IPS-15b (cell line): ENCODE data around the gene CDK10.

Source experiments
- H3K27me3 ChIP-seq: one replicate; pipeline ENCODE4 v1.6.1; 2013; ENCODE audit warnings: low read length; ENCODE audit not compliant: control insufficient read depth, insufficient read depth
- H3K36me3 ChIP-seq: one replicate; pipeline ENCODE4 v1.6.1; 2013; ENCODE audit warnings: low read length; ENCODE audit not compliant: control insufficient read depth, insufficient read depth
- H3K4me1 ChIP-seq: one replicate; pipeline ENCODE4 v1.6.1; 2013; ENCODE audit warnings: mild to moderate bottlenecking, low read length; ENCODE audit not compliant: control insufficient read depth, insufficient read depth
- H3K4me3 ChIP-seq: one replicate; pipeline ENCODE4 v1.5.1; 2013; ENCODE audit warnings: low read depth, low read length
- H3K9ac ChIP-seq: one replicate; pipeline ENCODE4 v1.6.1; 2013; ENCODE audit warnings: low read depth, mild to moderate bottlenecking, low read length
- H3K9me3 ChIP-seq: one replicate; pipeline ENCODE4 v1.6.1; 2013; ENCODE audit warnings: mild to moderate bottlenecking, low read length; ENCODE audit not compliant: control insufficient read depth, insufficient read depth

The CDK10 gene, protein sequence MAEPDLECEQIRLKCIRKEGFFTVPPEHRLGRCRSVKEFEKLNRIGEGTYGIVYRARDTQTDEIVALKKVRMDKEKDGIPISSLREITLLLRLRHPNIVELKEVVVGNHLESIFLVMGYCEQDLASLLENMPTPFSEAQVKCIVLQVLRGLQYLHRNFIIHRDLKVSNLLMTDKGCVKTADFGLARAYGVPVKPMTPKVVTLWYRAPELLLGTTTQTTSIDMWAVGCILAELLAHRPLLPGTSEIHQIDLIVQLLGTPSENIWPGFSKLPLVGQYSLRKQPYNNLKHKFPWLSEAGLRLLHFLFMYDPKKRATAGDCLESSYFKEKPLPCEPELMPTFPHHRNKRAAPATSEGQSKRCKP

DNA sequence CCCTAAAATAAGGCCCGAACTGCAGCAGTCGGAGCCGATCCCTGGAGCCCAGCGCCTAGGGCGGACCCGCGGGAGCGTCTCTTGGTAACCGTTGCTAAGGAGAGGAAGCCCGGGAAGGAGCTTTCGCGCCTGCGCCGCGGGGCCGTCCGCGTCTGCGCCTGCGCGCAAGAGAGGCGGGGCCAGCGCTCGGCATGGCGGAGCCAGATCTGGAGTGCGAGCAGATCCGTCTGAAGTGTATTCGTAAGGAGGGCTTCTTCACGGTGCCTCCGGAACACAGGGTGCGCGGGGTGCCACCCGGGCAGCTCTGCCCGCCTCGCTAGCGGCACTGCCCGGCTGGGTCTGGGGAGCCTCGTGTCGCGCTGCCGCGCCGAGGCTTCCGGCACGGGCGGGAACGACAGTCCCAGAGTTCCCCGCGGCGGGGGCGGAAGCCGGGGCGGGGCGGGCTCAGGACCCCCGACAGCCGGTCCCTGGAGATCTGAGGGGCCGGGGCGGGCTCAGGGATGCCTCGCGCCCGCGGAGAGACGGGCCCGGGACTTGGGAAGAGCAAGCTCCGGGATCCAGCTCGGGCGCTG is at the start of gene CDK10:
Gene CDK10, plus strand, starts transcription at position 170 of the 572 bp plus-strand sequence. Its CDS starts 22 bp downstream, at position 192.
- Histone ChIP-seq H3K4me3 (peak within 1 kb of the TSS; percentile 87), H3K9me3 (peaks cover 2% of the 10 kb centered on the region), H3K4me1 (peaks cover 4% of the 10 kb centered on the region), H3K36me3 (peaks cover 22% of the 10 kb centered on the region), H3K27me3 (no peaks in the 10 kb centered on the region), H3K9ac (peak within 1 kb of the TSS; percentile 60)

GRCh38 chr16:89637379-89637778 is 49.1 kb upstream of the CDK10 start:
- H3K9me3 ChIP-seq = no peaks in the 10 kb centered on the region
- no peaks in the 10 kb centered on the region for H3K4me1 ChIP-seq
- H3K9ac ChIP-seq = no peak overlapping the region
- no peaks in the 10 kb centered on the region for H3K36me3 ChIP-seq
- peaks cover 6% of the 10 kb centered on the region for H3K27me3 ChIP-seq
- no peak overlapping the region for H3K4me3 ChIP-seq

GRCh38 chr16:89638455-89638854 is 48.0 kb upstream of the CDK10 start:
- H3K4me3 ChIP-seq = no peak overlapping the region
- no peak overlapping the region for H3K9ac ChIP-seq
- no peaks in the 10 kb centered on the region for H3K36me3 ChIP-seq
- peaks cover 5% of the 10 kb centered on the region for H3K27me3 ChIP-seq
- no peaks in the 10 kb centered on the region for H3K9me3 ChIP-seq
- H3K4me1 ChIP-seq = no peaks in the 10 kb centered on the region

DNA sequence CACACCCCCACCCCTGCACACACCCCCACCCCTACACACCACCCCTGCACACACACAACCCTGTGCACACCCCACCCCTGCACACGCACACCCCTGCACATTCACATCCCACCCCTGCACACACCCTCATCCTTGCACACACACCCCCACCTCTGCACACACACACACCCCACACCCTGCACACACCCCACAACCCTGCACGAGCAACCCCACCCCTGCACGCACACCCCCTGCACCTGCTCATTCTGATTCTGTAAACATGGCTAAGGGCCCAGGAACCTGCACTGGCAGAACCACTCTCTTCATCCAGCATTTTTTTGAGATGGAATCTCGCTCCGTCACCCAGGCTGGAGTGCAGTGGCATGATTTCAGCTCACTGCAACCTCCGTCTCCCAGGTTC is 47.1 kb upstream of the CDK10 start:
- H3K4me1 ChIP-seq = no peaks in the 10 kb centered on the region
- H3K36me3 ChIP-seq = peaks cover 5% of the 10 kb centered on the region
- no peak overlapping the region for H3K9ac ChIP-seq
- H3K27me3 ChIP-seq = peaks cover 3% of the 10 kb centered on the region
- H3K9me3 ChIP-seq = no peaks in the 10 kb centered on the region
- H3K4me3 ChIP-seq = no peak overlapping the region

DNA sequence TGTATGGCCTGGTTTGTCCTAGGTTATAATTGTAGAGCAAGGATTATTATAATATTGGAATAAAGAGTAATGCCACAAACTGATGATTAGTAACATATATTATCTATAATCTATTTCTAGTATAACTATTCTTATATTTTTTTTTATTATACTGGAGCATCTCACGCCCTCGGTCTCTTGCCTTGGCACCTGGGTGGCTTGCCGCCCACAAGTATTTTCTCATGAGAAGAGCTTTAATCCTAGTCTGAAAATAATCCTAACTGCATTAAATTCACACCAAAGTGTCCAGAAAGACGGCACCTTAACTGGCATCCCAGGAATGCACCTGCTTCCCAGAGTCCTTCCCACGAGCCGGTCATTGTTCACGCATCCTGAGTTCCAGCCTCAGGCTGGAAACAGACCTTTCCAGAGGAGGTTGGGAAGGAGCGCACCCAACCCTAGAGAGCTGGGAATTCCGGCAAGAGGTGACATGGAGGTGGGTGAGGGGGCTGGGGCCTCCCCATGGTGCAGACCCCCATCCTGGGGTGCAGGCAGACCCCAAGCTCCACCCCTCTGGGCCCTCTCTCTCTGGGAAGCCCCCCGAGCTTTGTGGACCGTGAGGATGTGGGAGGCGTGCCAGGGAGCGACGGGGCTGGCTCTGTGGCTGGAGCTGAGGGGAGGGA is 44.9 kb upstream of the CDK10 start:
- H3K9ac ChIP-seq = no peak overlapping the region

GRCh38 chr16:89642574-89642973 is 43.9 kb upstream of the CDK10 start:
- Histone ChIP-seq H3K4me3 (no peak overlapping the region), H3K4me1 (no peaks in the 10 kb centered on the region), H3K36me3 (peaks cover 22% of the 10 kb centered on the region), H3K27me3 (no peaks in the 10 kb centered on the region), H3K9ac (no peak overlapping the region), H3K9me3 (no peaks in the 10 kb centered on the region)

More for the DNA sequence above, 44.9 kb upstream of the CDK10 start:
- Histone ChIP-seq H3K9me3 (no peaks in the 10 kb centered on the region), H3K4me3 (no peak overlapping the region), H3K27me3 (no peaks in the 10 kb centered on the region), H3K4me1 (no peaks in the 10 kb centered on the region), H3K36me3 (peaks cover 15% of the 10 kb centered on the region)

DNA sequence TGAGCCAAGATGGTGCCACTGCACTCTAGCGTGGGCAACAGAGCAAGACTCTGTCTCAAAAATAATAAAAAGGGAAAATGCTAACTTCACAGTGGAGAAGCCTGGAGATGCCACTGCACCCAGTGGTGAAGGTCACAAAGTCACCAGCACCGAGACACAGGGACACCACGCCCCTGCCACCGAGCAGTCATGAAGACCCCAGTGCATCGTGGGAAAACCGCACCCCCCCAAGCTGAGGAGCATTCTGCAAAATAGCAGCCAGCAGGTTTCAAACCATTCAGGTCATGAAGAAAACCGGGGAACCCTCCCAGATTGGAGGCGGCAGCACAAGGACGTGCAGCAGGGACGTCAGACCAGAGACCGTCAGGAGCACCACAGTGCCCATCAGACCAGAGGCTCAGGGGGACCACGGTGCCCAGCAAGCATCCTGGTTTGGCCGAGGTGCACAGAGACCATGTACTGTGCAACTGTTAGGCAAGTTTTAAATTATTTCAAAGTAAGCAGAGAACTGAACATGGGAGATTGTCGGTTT is 42.7 kb upstream of the CDK10 start:
- Histone ChIP-seq H3K36me3 (peaks cover 22% of the 10 kb centered on the region), H3K4me1 (no peaks in the 10 kb centered on the region), H3K9ac (no peak overlapping the region), H3K4me3 (no peak overlapping the region), H3K27me3 (no peaks in the 10 kb centered on the region), H3K9me3 (no peaks in the 10 kb centered on the region)

DNA sequence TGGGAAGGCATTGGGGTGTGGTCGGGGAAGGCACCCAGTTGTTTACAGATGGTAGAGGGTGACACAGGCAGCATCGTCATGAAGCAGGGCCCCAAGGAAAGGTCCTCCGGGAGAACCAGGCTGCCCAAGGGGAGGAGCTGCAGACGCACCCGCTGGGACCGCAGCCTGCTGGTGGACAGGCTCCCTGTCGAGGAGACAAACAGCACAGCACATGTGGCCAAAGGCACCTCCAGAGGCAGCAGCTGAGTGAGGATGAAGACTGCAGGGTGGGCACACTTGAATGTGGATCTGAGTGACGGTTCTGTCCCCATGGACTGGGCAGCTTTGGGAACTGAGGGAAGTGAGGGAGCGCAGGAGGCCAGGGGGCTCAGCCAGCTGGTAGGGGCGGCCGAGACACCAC is 41.4 kb upstream of the CDK10 start:
- Histone ChIP-seq H3K27me3 (no peaks in the 10 kb centered on the region), H3K4me1 (no peaks in the 10 kb centered on the region), H3K36me3 (peaks cover 22% of the 10 kb centered on the region), H3K9ac (no peak overlapping the region), H3K9me3 (no peaks in the 10 kb centered on the region), H3K4me3 (no peak overlapping the region)

- Histone ChIP-seq H3K9me3 (no peaks in the 10 kb centered on the region), H3K4me1 (no peaks in the 10 kb centered on the region), H3K27me3 (no peaks in the 10 kb centered on the region), H3K9ac (no peak overlapping the region), H3K4me3 (no peak overlapping the region), H3K36me3 (peaks cover 22% of the 10 kb centered on the region)
These were observed 40.2 kb upstream of the CDK10 start for GRCh38 chr16:89646270-89646669.

- Histone ChIP-seq H3K9me3 (no peaks in the 10 kb centered on the region), H3K36me3 (peaks cover 22% of the 10 kb centered on the region), H3K9ac (no peak overlapping the region), H3K4me3 (no peak overlapping the region), H3K4me1 (no peaks in the 10 kb centered on the region), H3K27me3 (no peaks in the 10 kb centered on the region)
These were observed 39.6 kb upstream of the CDK10 start for GRCh38 chr16:89646906-89647305.

DNA sequence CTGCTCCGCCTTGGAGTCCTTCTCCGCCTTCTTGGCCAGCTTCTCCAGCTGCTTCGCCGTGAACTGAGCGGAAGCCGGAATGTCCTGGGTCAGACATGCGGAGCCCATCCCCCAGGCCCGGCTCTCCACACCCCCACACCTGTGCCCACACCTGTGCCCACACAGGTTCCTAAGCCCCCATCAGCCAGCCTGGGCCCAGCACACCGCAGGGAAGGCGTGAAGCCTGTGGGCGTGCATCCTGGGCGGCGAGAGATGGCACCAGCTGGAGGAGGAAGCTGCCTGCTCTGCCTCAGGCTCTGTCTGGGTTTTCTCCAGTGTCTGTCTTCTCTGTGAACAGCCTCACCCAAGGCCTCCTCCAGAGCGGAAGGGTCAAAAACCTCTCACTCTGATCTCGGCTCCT is 34.9 kb upstream of the CDK10 start:
- no peak overlapping the region for H3K9ac ChIP-seq
- H3K4me1 ChIP-seq = no peaks in the 10 kb centered on the region
- H3K36me3 ChIP-seq = peaks cover 7% of the 10 kb centered on the region
- H3K27me3 ChIP-seq = no peaks in the 10 kb centered on the region
- no peaks in the 10 kb centered on the region for H3K9me3 ChIP-seq
- no peak overlapping the region for H3K4me3 ChIP-seq
